ENCODE measurements around the gene KRT14. TPM values are rescaled to one million over a fixed set of nuclear protein-coding genes. Genes with fewer than 3 reads are reported as not detected.

KRT14 gene
- total RNA-seq, 1 donor from 2014 or later = not detected

DNA sequence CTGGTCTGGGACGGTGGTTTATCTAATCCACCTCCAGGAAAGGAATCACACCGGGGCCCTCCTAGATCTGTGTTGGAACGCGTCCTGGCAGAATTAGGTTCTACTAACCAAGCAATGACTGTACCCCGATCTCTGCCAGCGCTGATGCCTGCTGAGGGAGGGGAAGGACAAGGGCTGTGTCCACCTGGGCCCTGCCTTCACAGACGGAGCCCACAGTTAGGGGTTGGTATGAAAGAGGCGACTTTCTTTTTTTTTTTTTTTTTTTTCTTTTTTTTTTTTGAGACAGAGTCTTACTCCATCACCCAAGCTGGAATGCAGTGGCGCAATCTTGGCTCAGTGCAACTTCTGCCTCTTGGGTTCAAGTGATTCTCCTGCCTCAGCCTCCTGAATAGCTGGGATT, 48.7 kb downstream of the KRT14 start:
- no peak overlapping the region for H3K4me3 ChIP-seq (ENCODE audit: low read depth, low read length)
- no peak for TF ChIP-seq CTCF (conservative IDR thresholded peaks at IDR 0.05; ENCODE audit: low read depth, low read length)
- DNase-seq (ENCODE audit: low read depth) = no peak

- no peak for TF ChIP-seq CTCF (conservative IDR thresholded peaks at IDR 0.05; ENCODE audit: low read depth, low read length)
- DNase-seq (ENCODE audit: low read depth) = no peak
- H3K4me3 ChIP-seq (ENCODE audit: low read depth, low read length) = no peak overlapping the region
These were observed 49.1 kb downstream of the KRT14 start for GRCh38 chr17:41537614-41537954.

- no peak for TF ChIP-seq CTCF (conservative IDR thresholded peaks at IDR 0.05; ENCODE audit: low read depth, low read length)
- no peak overlapping the region for H3K4me3 ChIP-seq (ENCODE audit: low read depth, low read length)
- DNase-seq (ENCODE audit: low read depth) = no peak
These were observed 49.7 kb downstream of the KRT14 start for GRCh38 chr17:41536741-41537613.

- no peak for TF ChIP-seq CTCF (conservative IDR thresholded peaks at IDR 0.05; ENCODE audit: low read depth, low read length)
- no peak for DNase-seq (ENCODE audit: low read depth)
- H3K4me3 ChIP-seq (ENCODE audit: low read depth, low read length) = no peak overlapping the region
These were observed 50.8 kb downstream of the KRT14 start for GRCh38 chr17:41535764-41536481.

- H3K4me3 ChIP-seq (ENCODE audit: low read depth, low read length) = no peak overlapping the region
- no peak for DNase-seq (ENCODE audit: low read depth)
- peak; percentile 14 for TF ChIP-seq CTCF (conservative IDR thresholded peaks at IDR 0.05; ENCODE audit: low read depth, low read length)
These were observed 51.7 kb downstream of the KRT14 start for GRCh38 chr17:41534899-41535546.

DNA sequence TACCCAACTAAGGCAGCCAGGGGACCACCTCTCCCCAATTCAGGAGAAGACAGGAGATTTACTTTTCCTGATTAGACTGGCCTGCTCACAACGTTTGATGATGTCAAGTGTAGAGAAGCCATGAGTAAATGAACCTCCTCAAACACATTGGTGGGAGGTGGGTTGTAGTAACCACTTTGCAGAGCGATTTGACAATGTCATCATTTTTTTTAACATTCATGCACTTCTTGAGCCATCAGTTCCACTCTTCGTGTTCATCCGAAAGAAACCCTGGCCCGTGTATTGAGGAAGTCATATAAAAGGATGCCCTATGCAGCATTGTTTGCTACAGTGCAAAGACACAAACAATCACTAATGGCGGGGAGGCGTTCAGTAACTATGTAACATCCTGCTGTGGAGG, 53.1 kb downstream of the KRT14 start:
- TF ChIP-seq CTCF (conservative IDR thresholded peaks at IDR 0.05; ENCODE audit: low read depth, low read length) = no peak
- DNase-seq (ENCODE audit: low read depth) = no peak

More for the DNA sequence above, 53.1 kb downstream of the KRT14 start:
- no peak overlapping the region for H3K4me3 ChIP-seq (ENCODE audit: low read depth, low read length)

Data from epithelial cell of proximal tubule (primary cell).